Fibroblast of pulmonary artery (primary cell): Measurements from ENCODE around the gene ATF2.

Experiments used
- DNase-seq: peaks from one replicate; pipeline ENCODE4 v3.0.0-alpha.2; 2010; ENCODE audit warnings: low read depth
- H3K4me3 ChIP-seq: replicated peaks from 2 replicates; pipeline ENCODE4 v1.5.1; 2011; ENCODE audit warnings: low read depth, mild to moderate bottlenecking, control low read depth, low read length, moderate library complexity
- CTCF ChIP-seq: IDR thresholded peaks from 2 replicates; pipeline ENCODE4 v1.5.1; 2011; ENCODE audit warnings: mild to moderate bottlenecking, control low read depth, low read length, inconsistent platforms; ENCODE audit errors: missing control alignments

ATF2 gene

GRCh38 chr2:175025233-175025632, 142.8 kb downstream of the ATF2 start:
- TF ChIP-seq CTCF = no peak
- H3K4me3 ChIP-seq = no peak overlapping the region
- DNase-seq = no peak

- no peak for TF ChIP-seq CTCF
- H3K4me3 ChIP-seq = no peak overlapping the region
- DNase-seq = no peak
Measured at GRCh38 chr2:175022923-175023322, 145.1 kb downstream of the ATF2 start.
